Tibial nerve (tissue), 4 donors: Measurements from ENCODE around the gene KDM5C.

ENCODE experiments used
- EP300 ChIP-seq, 2 donors: sonication (generic); formaldehyde crosslinking; IDR thresholded peaks; one replicate each; pipeline ENCODE4 v1.6.1; 2017; ENCODE audit warnings: antibody characterized with exemption in 2 of 2, mild to moderate bottlenecking in 1 of 2
- TF ChIP-seq, protein P1 (sequence below), 5 experiments: fragments of 200-600 bp in 3 of 5; fragments of 450-650 bp in 2 of 5; sonication (generic) in 3 of 5; IDR thresholded peaks; one replicate each; pipeline ENCODE4 v1.5.1; 2016 to 2019; ENCODE audit warnings: antibody characterized with exemption in 5 of 5, mild to moderate bottlenecking in 3 of 5, moderate library complexity in 2 of 5

DNA sequence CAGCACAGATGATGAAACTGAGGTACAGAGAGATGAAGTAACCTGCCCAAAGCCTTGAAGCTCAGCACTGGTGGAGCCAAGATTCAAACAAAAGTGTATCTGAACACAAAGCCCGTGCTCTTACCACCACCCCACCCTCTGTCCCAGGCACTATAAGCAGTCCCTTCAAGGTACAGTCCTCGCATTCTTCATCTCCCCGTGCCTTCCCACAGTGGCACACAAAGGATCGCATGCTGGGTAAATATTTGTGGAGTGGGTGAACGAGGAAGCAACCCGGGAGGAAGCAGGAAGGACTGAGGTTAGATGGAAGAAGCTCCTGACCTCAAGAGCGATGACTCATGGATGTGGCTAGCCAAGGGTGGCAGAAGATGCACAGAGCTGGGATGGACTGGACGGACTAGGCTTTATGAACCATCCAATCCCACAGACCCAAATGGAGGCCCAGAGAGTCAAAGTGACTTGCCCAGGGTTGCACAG, 37.9 kb upstream of the KDM5C start:
- TF ChIP-seq, protein P1, sequence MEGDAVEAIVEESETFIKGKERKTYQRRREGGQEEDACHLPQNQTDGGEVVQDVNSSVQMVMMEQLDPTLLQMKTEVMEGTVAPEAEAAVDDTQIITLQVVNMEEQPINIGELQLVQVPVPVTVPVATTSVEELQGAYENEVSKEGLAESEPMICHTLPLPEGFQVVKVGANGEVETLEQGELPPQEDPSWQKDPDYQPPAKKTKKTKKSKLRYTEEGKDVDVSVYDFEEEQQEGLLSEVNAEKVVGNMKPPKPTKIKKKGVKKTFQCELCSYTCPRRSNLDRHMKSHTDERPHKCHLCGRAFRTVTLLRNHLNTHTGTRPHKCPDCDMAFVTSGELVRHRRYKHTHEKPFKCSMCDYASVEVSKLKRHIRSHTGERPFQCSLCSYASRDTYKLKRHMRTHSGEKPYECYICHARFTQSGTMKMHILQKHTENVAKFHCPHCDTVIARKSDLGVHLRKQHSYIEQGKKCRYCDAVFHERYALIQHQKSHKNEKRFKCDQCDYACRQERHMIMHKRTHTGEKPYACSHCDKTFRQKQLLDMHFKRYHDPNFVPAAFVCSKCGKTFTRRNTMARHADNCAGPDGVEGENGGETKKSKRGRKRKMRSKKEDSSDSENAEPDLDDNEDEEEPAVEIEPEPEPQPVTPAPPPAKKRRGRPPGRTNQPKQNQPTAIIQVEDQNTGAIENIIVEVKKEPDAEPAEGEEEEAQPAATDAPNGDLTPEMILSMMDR (IDR thresholded peaks at IDR 0.05), result no peak
- TF ChIP-seq EP300 (IDR thresholded peaks at IDR 0.05), result no peak
